Omental fat pad (tissue), 4 donors: ENCODE results near the gene KNL1. TPM values are rescaled to one million over a fixed set of nuclear protein-coding genes. Genes with fewer than 3 reads are reported as not detected.

Experiments
- ATAC-seq: fragments of 150-250 bp; one replicate; pipeline ENCODE4 v1.9.1; 2016; ENCODE audit warnings: mild to moderate bottlenecking, moderate library complexity; ENCODE audit not compliant: low FRiP score
- DNase-seq: peaks from one replicate; pipeline ENCODE4 v3.0.0-alpha.2; 2019; ENCODE audit warnings: low spot score
- total RNA-seq, 4 donors: library from RNA; depleted of rRNA; stranded (reverse); fragments of >200 nt; gene quantifications; one replicate each; pipeline ENCODE4 v1.1.0, GENCODE V29; 2016
- TF ChIP-seq, protein P1 (sequence below), 3 donors: fragments of 450-650 bp; IDR thresholded peaks; one replicate each; pipeline ENCODE4 v1.5.1; 2016 to 2017; ENCODE audit warnings: antibody characterized with exemption in 3 of 3, mild to moderate bottlenecking in 3 of 3, moderate library complexity in 2 of 3

Gene KNL1
- total RNA-seq, 4 donors from 2014 or later = 0.19 to 3.5 (median 1.1) TPM

DNA sequence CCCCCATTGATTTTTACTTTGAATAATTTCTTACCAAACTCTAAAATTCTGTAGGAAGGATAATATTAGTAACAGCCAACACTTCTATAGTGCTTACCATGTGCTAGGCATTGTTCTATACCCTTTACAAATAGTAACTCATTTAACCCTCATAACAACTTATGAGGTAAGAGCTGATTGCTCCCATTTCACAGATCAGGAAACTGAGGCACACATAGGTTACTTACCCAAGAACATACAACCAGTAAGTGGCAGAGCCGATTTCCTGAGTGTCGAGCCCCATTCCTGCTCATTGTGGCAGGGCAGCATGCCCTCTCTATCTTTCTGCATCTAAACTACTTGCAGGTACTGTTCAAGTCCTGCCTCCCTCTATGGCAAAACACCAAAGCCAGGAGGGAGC, 38.2 kb upstream of the KNL1 start:
- TF ChIP-seq, protein P1, sequence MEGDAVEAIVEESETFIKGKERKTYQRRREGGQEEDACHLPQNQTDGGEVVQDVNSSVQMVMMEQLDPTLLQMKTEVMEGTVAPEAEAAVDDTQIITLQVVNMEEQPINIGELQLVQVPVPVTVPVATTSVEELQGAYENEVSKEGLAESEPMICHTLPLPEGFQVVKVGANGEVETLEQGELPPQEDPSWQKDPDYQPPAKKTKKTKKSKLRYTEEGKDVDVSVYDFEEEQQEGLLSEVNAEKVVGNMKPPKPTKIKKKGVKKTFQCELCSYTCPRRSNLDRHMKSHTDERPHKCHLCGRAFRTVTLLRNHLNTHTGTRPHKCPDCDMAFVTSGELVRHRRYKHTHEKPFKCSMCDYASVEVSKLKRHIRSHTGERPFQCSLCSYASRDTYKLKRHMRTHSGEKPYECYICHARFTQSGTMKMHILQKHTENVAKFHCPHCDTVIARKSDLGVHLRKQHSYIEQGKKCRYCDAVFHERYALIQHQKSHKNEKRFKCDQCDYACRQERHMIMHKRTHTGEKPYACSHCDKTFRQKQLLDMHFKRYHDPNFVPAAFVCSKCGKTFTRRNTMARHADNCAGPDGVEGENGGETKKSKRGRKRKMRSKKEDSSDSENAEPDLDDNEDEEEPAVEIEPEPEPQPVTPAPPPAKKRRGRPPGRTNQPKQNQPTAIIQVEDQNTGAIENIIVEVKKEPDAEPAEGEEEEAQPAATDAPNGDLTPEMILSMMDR (IDR thresholded peaks at IDR 0.05) = no peak
- DNase-seq (no peak), ATAC-seq (no peak)

DNA sequence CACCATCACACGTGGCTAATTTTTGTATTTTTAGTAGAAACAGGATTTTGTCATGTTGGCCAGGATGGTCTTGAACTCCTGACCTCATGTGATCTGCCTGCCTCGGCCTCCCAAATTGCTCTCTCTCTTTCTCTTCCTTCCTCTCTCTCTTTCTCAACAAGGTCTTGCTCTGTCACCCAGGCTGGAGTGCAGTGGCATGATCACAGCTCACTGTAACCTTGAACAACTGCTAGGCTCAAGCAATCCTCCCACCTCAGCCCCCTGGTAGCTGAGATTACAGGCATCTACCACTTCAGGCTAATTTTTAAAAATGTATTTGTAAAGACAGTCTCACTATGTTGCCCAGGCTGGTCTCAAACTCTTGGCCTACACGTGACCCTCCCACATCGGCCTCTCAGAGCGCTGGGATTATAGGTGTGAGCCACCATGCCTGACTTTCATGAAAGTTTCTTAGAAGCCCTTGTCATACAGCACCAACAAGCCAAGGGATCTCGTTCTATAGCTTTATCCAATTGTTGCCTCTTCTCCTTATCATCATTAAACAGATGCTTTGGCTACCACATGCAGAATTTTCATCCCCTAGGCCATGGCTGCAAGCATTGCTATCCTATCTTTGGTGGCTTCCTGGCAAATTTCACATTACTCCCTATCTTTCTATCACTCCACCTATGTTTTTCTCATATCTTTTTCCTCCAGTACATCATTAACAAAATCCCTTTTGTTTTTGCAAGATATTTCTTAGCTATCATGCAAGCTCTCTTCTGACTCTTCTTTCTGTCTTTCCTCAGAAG, 34.9 kb upstream of the KNL1 start:
- TF ChIP-seq, protein P1 (IDR thresholded peaks at IDR 0.05) = no peak
- no peak for DNase-seq
- ATAC-seq = no peak

DNA sequence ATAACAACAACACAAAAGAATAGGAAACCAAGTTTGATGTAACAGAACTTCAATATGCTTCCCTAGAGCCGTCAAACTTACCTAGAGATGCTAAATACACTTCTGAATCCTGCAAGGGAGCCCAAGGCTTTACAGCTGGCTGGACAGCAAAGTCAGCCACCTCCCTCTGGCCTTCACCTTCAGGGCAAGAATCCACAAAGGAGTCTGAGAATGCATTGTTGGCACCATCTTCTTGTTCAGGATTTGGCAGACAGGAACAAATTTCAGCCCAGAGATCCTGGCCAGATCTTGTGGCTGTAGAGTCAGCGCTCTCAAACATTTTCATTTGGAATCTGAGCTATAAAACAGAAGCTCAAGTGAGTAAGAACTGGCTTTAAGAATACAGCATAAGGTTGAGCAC, 31.4 kb upstream of the KNL1 start:
- TF ChIP-seq, protein P1 (IDR thresholded peaks at IDR 0.05) = no peak
- DNase-seq = no peak
- ATAC-seq = no peak

DNA sequence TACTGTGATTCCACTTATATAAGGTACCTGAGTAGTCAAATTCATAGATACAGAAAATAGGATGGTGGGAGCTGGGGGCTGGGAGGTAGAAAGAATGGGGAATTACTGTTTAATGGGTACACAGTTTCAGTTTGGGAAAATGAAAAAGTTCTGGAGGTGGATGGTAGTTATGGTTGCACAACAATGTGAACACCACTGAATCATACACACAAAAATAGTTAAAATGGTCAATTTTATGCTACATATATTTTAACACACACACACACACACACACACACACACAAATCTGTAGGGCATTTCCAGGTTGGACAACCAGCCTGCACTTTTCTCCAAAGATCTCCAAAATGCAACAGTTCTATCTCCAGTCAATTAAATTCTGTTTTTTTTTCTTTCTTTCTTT, 30.6 kb upstream of the KNL1 start:
- no peak for DNase-seq
- TF ChIP-seq, protein P1 (IDR thresholded peaks at IDR 0.05) = no peak
- ATAC-seq = no peak

DNA sequence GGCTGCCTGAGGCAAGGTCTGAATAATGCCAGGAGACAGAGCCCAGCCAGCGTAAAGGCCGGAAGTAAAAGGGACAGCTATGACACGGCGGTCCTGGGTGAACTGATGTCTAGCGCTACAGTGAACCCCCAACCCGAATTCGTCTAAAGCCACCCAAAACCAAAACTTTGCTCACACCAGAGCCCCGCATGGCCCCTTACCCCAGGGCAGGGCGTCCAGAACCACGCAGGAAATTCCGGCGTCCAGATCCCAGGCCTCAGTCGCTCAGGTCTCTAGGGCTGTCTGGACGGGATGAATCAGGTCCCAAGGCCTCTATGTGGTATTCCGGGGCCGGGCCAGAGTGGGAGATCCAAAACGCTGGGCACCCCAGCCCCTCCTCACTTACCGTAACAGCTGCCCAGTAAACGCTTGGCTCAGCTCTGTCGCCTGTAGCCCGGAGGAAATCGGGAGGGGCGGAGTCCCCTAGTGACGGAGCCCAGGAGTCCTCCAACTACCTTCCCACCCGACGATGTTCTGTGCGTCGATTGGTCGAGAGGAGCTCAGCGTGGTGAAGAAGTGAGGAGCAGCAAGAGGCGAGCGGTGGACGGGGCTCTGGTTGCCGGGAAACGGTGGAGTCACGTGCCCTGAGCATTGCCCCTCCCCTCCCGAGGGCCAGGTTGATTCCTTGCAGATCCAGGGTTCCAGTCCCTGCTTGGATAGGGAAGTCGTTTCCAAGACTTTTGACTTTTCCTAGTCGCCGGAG, 29.3 kb upstream of the KNL1 start, which contains the start of gene CCDC32:
CCDC32 (minus strand) TSS at position 452 of the 742 bp plus-strand sequence. CDS start 2,027 bp downstream, outside the sequence.
- peak; percentile 92 for DNase-seq
- TF ChIP-seq, protein P1 (IDR thresholded peaks at IDR 0.05) = no peak
- ATAC-seq = peak; percentile 97

DNA sequence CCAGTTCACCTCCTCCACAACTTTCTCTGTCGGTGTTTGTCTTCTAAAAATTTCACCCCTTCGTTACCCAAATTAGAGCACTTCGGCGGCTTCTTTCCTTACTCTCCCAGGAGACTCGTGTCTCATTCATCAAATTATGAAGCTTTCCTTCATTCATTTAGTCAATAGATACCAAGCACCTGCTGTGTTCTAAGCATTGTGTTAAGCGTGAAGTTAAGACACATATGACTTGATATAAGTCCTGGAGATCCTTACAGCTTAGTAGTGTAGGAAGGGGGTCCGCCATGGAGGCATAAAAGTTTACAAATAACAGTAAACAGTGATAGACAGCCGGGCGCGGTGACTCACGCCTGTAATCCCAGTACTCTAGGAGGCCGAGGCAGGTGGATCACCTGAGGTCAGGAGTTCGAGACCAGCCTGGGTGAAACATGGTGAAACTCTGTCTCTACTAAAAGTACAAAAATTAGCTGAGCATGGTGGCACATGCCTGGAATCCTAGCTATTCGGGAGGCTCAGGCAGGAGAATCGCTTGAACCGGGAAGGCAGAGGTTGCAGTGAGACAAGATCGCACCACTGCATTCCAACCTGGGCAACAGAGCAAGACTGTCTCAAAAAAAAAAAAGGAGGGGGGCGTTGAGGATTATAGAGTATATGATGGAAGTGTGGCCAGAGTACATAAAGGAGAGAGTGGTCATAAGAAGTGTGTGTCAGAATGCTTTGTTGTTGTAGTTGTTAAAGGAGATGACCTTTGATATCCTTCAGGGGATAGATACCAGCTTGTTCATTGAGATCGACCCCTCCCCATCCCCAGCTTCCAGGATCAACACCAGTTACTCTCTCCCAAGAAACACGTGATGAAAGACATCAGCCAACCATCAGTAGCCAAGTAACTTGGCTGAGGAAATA, 28.5 kb upstream of the KNL1 start:
- TF ChIP-seq, protein P1 (IDR thresholded peaks at IDR 0.05) = no peak
- no peak for ATAC-seq
- DNase-seq = no peak
